PC-3 (cell line): ENCODE results near the gene UBE2E2. TPM values are rescaled to one million over a fixed set of nuclear protein-coding genes. Genes with fewer than 3 reads are reported as not detected.

Experiments
- ATAC-seq: fragments of 200-7000 bp; cut with Tn5 transposase; 2 replicates; pipeline ENCODE4 v1.9.1; 2020; ENCODE audit warnings: mild to moderate bottlenecking, moderate library complexity
- BruUV-seq: library from RNA; stranded (reverse); fragments of 400-500 nt; replicated peaks from 2 replicates; lab custom pipeline; 2021; lab: Mats Ljungman, UMichigan
- CTCF ChIA-PET: fragments of 300-600 bp; sonication (Branson Sonifier 250); formaldehyde crosslinking; loops from one replicate; lab custom pipeline; 2022; ENCODE audit warnings: antibody characterized with exemption; lab: Charles Lee
- POLR2A ChIA-PET: fragments of 300-600 bp; sonication (Branson Sonifier 250); formaldehyde crosslinking; loops from one replicate; lab custom pipeline; 2022; ENCODE audit warnings: antibody characterized with exemption; ENCODE audit not compliant: unreplicated experiment; lab: Charles Lee
- DNase-seq: peaks from one replicate; pipeline ENCODE4 v3.0.0-alpha.2; 2015
- H2AFZ ChIP-seq: fragments of 300-600 bp; sonication (generic); 2 replicates; pipeline ENCODE4 v1.6.0; 2016; ENCODE audit warnings: antibody characterized with exemption, low read length
- H3F3A ChIP-seq: fragments of 300-600 bp; sonication (generic); one replicate; pipeline ENCODE4 v1.6.0; 2017; ENCODE audit warnings: antibody characterized with exemption, low read length, control low read depth, mild to moderate bottlenecking; ENCODE audit not compliant: unreplicated experiment
- H3K27ac ChIP-seq: fragments of 300-600 bp; sonication (generic); 2 replicates; pipeline ENCODE4 v1.5.1; 2016; ENCODE audit warnings: mild to moderate bottlenecking, low read length
- H3K27me3 ChIP-seq: fragments of 300-600 bp; sonication (generic); 2 replicates; pipeline ENCODE4 v1.6.1; 2016; ENCODE audit warnings: low read length, mixed read lengths
- H3K36me3 ChIP-seq: fragments of 300-600 bp; sonication (generic); 2 replicates; pipeline ENCODE4 v1.6.1; 2016; ENCODE audit warnings: low read depth, mixed run types, low read length, mixed read lengths
- H3K4me1 ChIP-seq: fragments of 300-600 bp; sonication (generic); 2 replicates; pipeline ENCODE4 v1.5.1; 2016; ENCODE audit warnings: low read length; ENCODE audit not compliant: insufficient read depth
- H3K4me2 ChIP-seq: fragments of 300-600 bp; sonication (generic); 2 replicates; pipeline ENCODE4 v1.6.0; 2016; ENCODE audit warnings: low read length
- H3K4me3 ChIP-seq: fragments of 300-600 bp; sonication (generic); 2 replicates; pipeline ENCODE4 v1.5.1; 2016; ENCODE audit warnings: mild to moderate bottlenecking, low read length, mixed read lengths
- H3K79me2 ChIP-seq: fragments of 300-600 bp; sonication (generic); 2 replicates; pipeline ENCODE4 v1.6.1; 2017; ENCODE audit warnings: low read length, mixed read lengths
- H3K9ac ChIP-seq: fragments of 300-600 bp; sonication (generic); 2 replicates; pipeline ENCODE4 v1.6.0; 2016; ENCODE audit warnings: mild to moderate bottlenecking, low read length
- H3K9me2 ChIP-seq: fragments of 300-600 bp; sonication (generic); replicated peaks from 2 replicates; pipeline ENCODE4 v1.6.1; 2016; ENCODE audit warnings: mixed run types, low read length, mixed read lengths
- H3K9me3 ChIP-seq: fragments of 300-600 bp; sonication (generic); 2 replicates; pipeline ENCODE4 v1.6.1; 2016; ENCODE audit warnings: low read length, mixed read lengths
- H4K20me1 ChIP-seq: fragments of 300-600 bp; sonication (generic); 2 replicates; pipeline ENCODE4 v1.6.1; 2016; ENCODE audit warnings: low read length, mixed read lengths
- EZH2 ChIP-seq: fragments of 300-600 bp; sonication (generic); IDR thresholded peaks from one replicate; pipeline ENCODE4 v1.6.1; 2017; ENCODE audit warnings: antibody characterized with exemption, mild to moderate bottlenecking, low read length; ENCODE audit not compliant: unreplicated experiment
- EZH2phosphoT487 ChIP-seq: fragments of 300-600 bp; sonication (generic); IDR thresholded peaks from 2 replicates; pipeline ENCODE4 v1.6.1; 2018; ENCODE audit warnings: mild to moderate bottlenecking, antibody characterized with exemption, low read length, borderline replicate concordance
- intact Hi-C: fragments of 100-400 bp; cut with micrococcal nuclease; formaldehyde crosslinking; loops from 2 replicates; pipeline ENCODE4 v1.9.0; 2023
- total RNA-seq: library from RNA; depleted of rRNA; stranded (reverse); fragments of >200 nt; gene quantifications from 2 replicates; pipeline ENCODE4 v1.2.3, GENCODE V29; 2014
- TF ChIP-seq, protein P1 (sequence below): fragments of 300-600 bp; sonication (generic); conservative IDR thresholded peaks from 2 replicates; pipeline ENCODE4 v1.5.1; 2017; ENCODE audit warnings: antibody characterized with exemption, low read depth, mild to moderate bottlenecking, low read length

The UBE2E2 gene
- total RNA-seq, 1 experiment from 2014 or later: 25.6 TPM

DNA sequence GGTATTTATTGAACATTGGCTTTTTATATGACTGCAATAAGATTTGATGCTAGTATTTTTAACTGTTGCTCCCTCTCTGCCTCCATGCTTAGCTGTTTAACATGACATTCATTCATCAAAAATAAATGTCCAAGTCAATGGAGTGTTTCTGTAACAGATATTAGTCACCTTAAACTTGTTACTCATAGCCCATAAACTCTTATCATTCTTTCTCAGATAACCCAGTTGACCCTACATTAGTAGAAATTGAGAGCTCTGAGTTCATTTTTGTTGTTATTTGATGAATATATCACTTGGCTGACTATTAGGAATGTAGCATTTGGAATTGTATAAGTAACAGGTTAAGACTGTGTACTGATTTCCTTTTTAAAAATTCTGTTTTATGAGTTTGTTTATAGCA is 201.1 kb downstream of the UBE2E2 start:
- no peaks in the 10 kb centered on the region for H3K9me3 ChIP-seq
- no TSS peak for BruUV-seq
- intact Hi-C loops: no loop called here
- H3K4me1 ChIP-seq: no peaks in the 10 kb centered on the region
- no peaks in the 10 kb centered on the region for H3K9me2 ChIP-seq
- H4K20me1 ChIP-seq: no peaks in the 10 kb centered on the region
- H3K79me2 ChIP-seq: no peaks in the 10 kb centered on the region
- no peaks in the 10 kb centered on the region for H3K27me3 ChIP-seq
- H3K9ac ChIP-seq: no peak overlapping the region
- no peaks in the 10 kb centered on the region for H3K36me3 ChIP-seq
- TF ChIP-seq, protein P1, sequence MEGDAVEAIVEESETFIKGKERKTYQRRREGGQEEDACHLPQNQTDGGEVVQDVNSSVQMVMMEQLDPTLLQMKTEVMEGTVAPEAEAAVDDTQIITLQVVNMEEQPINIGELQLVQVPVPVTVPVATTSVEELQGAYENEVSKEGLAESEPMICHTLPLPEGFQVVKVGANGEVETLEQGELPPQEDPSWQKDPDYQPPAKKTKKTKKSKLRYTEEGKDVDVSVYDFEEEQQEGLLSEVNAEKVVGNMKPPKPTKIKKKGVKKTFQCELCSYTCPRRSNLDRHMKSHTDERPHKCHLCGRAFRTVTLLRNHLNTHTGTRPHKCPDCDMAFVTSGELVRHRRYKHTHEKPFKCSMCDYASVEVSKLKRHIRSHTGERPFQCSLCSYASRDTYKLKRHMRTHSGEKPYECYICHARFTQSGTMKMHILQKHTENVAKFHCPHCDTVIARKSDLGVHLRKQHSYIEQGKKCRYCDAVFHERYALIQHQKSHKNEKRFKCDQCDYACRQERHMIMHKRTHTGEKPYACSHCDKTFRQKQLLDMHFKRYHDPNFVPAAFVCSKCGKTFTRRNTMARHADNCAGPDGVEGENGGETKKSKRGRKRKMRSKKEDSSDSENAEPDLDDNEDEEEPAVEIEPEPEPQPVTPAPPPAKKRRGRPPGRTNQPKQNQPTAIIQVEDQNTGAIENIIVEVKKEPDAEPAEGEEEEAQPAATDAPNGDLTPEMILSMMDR: no peak
- TF ChIP-seq EZH2 (no peak), EZH2phosphoT487 (no peak)
- DNase-seq: peak; percentile 9
- ChIA-PET POLR2A (interaction anchor here (0.6 kb wide), 1 partner anchor 228 kb away, joined by 6 read pairs; no protein-coding TSS in a partner anchor), CTCF (no interaction called here)
- no peak overlapping the region for H3K4me2 ChIP-seq
- no peak for ATAC-seq
- no peak overlapping the region for H3K4me3 ChIP-seq
- no peaks in the 10 kb centered on the region for H3F3A ChIP-seq
- no peak overlapping the region for H2AFZ ChIP-seq
- H3K27ac ChIP-seq: no peak overlapping the region

DNA sequence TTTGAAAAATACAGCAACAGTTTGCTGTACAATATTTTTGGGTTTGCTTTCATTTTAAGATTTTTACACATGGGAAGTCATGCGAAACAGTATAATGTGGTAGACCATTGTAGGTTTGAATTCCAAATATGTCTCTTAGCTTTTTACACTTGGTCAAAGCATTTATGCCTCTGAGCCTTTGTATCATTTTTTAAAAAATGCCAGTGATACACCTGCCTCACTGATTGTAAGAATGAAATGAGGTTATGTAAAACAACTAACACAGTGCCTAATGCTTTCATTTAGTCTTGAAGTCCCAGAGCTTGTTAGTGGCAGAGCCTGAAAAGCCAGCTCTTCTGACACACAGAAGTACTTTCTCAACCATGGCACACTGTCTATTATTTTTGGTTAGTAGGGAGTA is 202.0 kb downstream of the UBE2E2 start:
- Histone ChIP-seq H3K9me2 (no peaks in the 10 kb centered on the region), H3K79me2 (no peaks in the 10 kb centered on the region), H3K36me3 (no peaks in the 10 kb centered on the region), H3K4me3 (no peak overlapping the region), H3K27me3 (no peaks in the 10 kb centered on the region), H3F3A (no peaks in the 10 kb centered on the region), H3K27ac (no peak overlapping the region), H3K4me2 (no peak overlapping the region), H4K20me1 (no peaks in the 10 kb centered on the region), H3K4me1 (no peaks in the 10 kb centered on the region), H3K9ac (no peak overlapping the region), H2AFZ (no peak overlapping the region), H3K9me3 (no peaks in the 10 kb centered on the region)
- intact Hi-C loops: no loop called here
- ChIA-PET CTCF (no interaction called here), POLR2A (no interaction called here)
- no peak for TF ChIP-seq EZH2phosphoT487
- TF ChIP-seq, protein P1: no peak
- TF ChIP-seq EZH2: no peak
- ATAC-seq (no peak), DNase-seq (no peak)
- BruUV-seq: no TSS peak

DNA sequence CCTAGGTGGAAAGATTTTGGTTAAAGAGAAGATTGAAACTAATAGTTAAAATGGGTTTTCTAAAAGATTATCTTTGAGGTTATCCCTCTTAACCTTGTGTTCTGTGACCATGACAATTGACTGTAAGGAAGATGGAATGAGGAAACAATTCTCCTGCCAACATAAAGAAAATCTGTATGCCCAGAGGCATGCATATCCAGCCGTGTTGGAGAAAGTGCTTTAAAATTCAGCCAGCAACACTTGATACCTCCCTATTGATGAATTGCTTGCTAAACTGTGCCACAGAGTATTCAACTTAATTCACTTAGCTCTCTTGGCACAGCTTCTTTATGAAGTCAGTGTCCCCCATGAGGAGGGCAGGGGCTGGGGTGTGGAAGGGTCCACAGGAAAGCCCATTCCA is 203.5 kb downstream of the UBE2E2 start:
- ChIA-PET POLR2A (no interaction called here), CTCF (no interaction called here)
- H3K79me2 ChIP-seq: no peaks in the 10 kb centered on the region
- DNase-seq (peak; percentile 27), ATAC-seq (no peak)
- no peak overlapping the region for H3K9ac ChIP-seq
- BruUV-seq: no TSS peak
- no peaks in the 10 kb centered on the region for H3K36me3 ChIP-seq
- no peak overlapping the region for H2AFZ ChIP-seq
- H3F3A ChIP-seq: no peaks in the 10 kb centered on the region
- H3K9me3 ChIP-seq: no peaks in the 10 kb centered on the region
- no peak overlapping the region for H3K27ac ChIP-seq
- H3K27me3 ChIP-seq: no peaks in the 10 kb centered on the region
- TF ChIP-seq, protein P1: no peak
- TF ChIP-seq EZH2phosphoT487: no peak
- TF ChIP-seq EZH2: no peak
- no peak overlapping the region for H3K4me2 ChIP-seq
- H3K4me1 ChIP-seq: no peaks in the 10 kb centered on the region
- no peaks in the 10 kb centered on the region for H4K20me1 ChIP-seq
- no peaks in the 10 kb centered on the region for H3K9me2 ChIP-seq
- no peak overlapping the region for H3K4me3 ChIP-seq
- intact Hi-C loops: no loop called here
